ENCODE results near the gene MTA1. TPM values are rescaled to one million over a fixed set of nuclear protein-coding genes. Genes with fewer than 3 reads are reported as not detected.

Gene MTA1
- total RNA-seq, 1 donor from 2014 or later: 201 TPM

GRCh38 chr14:105450864-105451720 lies 31.5 kb downstream of the MTA1 start:
- no peak for ATAC-seq
- peak; percentile 27 for DNase-seq
- intact Hi-C loops (cut with micrococcal nuclease): no loop called here

- ATAC-seq (no peak), DNase-seq (peak; percentile 28)
- intact Hi-C loops (cut with micrococcal nuclease): no loop called here
These were observed 33.3 kb downstream of the MTA1 start for GRCh38 chr14:105452963-105453362.

- DNase-seq (peak; percentile 22), ATAC-seq (no peak)
- intact Hi-C loops (cut with micrococcal nuclease): no loop called here
These were observed 34.2 kb downstream of the MTA1 start for GRCh38 chr14:105453847-105454246.

- intact Hi-C loops (cut with micrococcal nuclease): no loop called here
- DNase-seq (peak; percentile 11), ATAC-seq (no peak)
These were observed 35.5 kb downstream of the MTA1 start for GRCh38 chr14:105455086-105455640.

- intact Hi-C loops (cut with micrococcal nuclease): no loop called here
- no peak for ATAC-seq
- DNase-seq: no peak
These were observed 36.4 kb downstream of the MTA1 start for GRCh38 chr14:105455766-105456660.

- DNase-seq (no peak), ATAC-seq (no peak)
- intact Hi-C loops (cut with micrococcal nuclease): no loop called here
These were observed 37.4 kb downstream of the MTA1 start for GRCh38 chr14:105456736-105457617.

- ATAC-seq (no peak), DNase-seq (no peak)
- intact Hi-C loops (cut with micrococcal nuclease): no loop called here
These were observed 38.4 kb downstream of the MTA1 start for GRCh38 chr14:105458010-105458409.

- no peak for DNase-seq
- no peak for ATAC-seq
- intact Hi-C loops (cut with micrococcal nuclease): no loop called here
These were observed 38.9 kb downstream of the MTA1 start for GRCh38 chr14:105458571-105458970.

- intact Hi-C loops (cut with micrococcal nuclease): no loop called here
These were observed 40.5 kb downstream of the MTA1 start for GRCh38 chr14:105460116-105460515.

GRCh38 chr14:105460616-105461015 lies 41.0 kb downstream of the MTA1 start:
- intact Hi-C loops (cut with micrococcal nuclease): no loop called here
- ATAC-seq: no peak

More at GRCh38 chr14:105460116-105460515, 40.5 kb downstream of the MTA1 start:
- DNase-seq (no peak), ATAC-seq (no peak)

GRCh38 chr14:105461903-105462302 lies 42.3 kb downstream of the MTA1 start:
- no peak for DNase-seq
- intact Hi-C loops (cut with micrococcal nuclease): no loop called here
- no peak for ATAC-seq

More at GRCh38 chr14:105460616-105461015, 41.0 kb downstream of the MTA1 start:
- DNase-seq: no peak

GRCh38 chr14:105464501-105464900 lies 44.9 kb downstream of the MTA1 start:
- intact Hi-C loops (cut with micrococcal nuclease): no loop called here
- ATAC-seq (no peak), DNase-seq (no peak)

GRCh38 chr14:105465209-105466031 lies 45.8 kb downstream of the MTA1 start:
- peak; percentile 64 for ATAC-seq
- intact Hi-C loops (cut with micrococcal nuclease): no loop called here
- peak; percentile 79 for DNase-seq

GRCh38 chr14:105466531-105467248 lies 47.1 kb downstream of the MTA1 start:
- intact Hi-C loops (cut with micrococcal nuclease): no loop called here
- ATAC-seq (peak; percentile 64), DNase-seq (peak; percentile 92)

- DNase-seq (no peak), ATAC-seq (no peak)
- intact Hi-C loops (cut with micrococcal nuclease): no loop called here
These were observed 47.8 kb downstream of the MTA1 start for GRCh38 chr14:105467249-105467941.

- DNase-seq (no peak), ATAC-seq (no peak)
These were observed 48.4 kb downstream of the MTA1 start for GRCh38 chr14:105467942-105468471.

More at GRCh38 chr14:105467942-105468471, 48.4 kb downstream of the MTA1 start:
- intact Hi-C loops (cut with micrococcal nuclease): no loop called here

Data from left ventricle myocardium superior (tissue), 1 donor.